Trophoblast cell (in vitro differentiated cells and primary cell): Measurements from ENCODE around the gene WRAP73.

Experiments used
- DNase-seq, 2 donors: peaks; one replicate each; pipeline ENCODE4 v3.0.0-alpha.2; 2016
- H2AFZ ChIP-seq: 2 replicates; pipeline ENCODE4 v1.6.1; 2013; ENCODE audit warnings: low read length, moderate library complexity, mild to moderate bottlenecking; ENCODE audit not compliant: insufficient read depth, poor library complexity
- H2AK5ac ChIP-seq: 2 replicates; pipeline ENCODE4 v1.6.1; 2013; ENCODE audit warnings: mild to moderate bottlenecking, low read length
- H2BK120ac ChIP-seq: 2 replicates; pipeline ENCODE4 v1.6.1; 2013; ENCODE audit warnings: low read length, mild to moderate bottlenecking, moderate library complexity; ENCODE audit not compliant: insufficient read depth, poor library complexity
- H2BK12ac ChIP-seq: 2 replicates; pipeline ENCODE4 v1.6.1; 2013; ENCODE audit warnings: mild to moderate bottlenecking, low read length, moderate library complexity
- H2BK5ac ChIP-seq: 2 replicates; pipeline ENCODE4 v1.6.1; 2013; ENCODE audit warnings: low read length, low read depth, moderate library complexity, mild to moderate bottlenecking; ENCODE audit not compliant: poor library complexity
- H3K14ac ChIP-seq: 2 replicates; pipeline ENCODE4 v1.6.1; 2013; ENCODE audit warnings: mild to moderate bottlenecking, low read length
- H3K18ac ChIP-seq: 2 replicates; pipeline ENCODE4 v1.6.1; 2013; ENCODE audit warnings: mild to moderate bottlenecking, low read length
- H3K23ac ChIP-seq: 2 replicates; pipeline ENCODE4 v1.6.1; 2013; ENCODE audit warnings: low read length
- H3K27ac ChIP-seq: 2 replicates; pipeline ENCODE4 v1.5.1; 2013; ENCODE audit warnings: low read depth, mild to moderate bottlenecking, inconsistent platforms, low read length, moderate library complexity
- H3K27me3 ChIP-seq: 2 replicates; pipeline ENCODE4 v1.6.1; 2013; ENCODE audit warnings: inconsistent platforms, mild to moderate bottlenecking, low read length, moderate library complexity; ENCODE audit not compliant: insufficient read depth
- H3K36me3 ChIP-seq, 2 experiments: 1 replicate in 1 of 2; 2 replicates in 1 of 2; pipeline ENCODE4 v1.6.1; 2013; ENCODE audit warnings: low read length in 2 of 2, mild to moderate bottlenecking in 2 of 2, moderate library complexity in 1 of 2; ENCODE audit not compliant: insufficient read depth in 2 of 2, control insufficient read depth in 1 of 2
- H3K4ac ChIP-seq: 2 replicates; pipeline ENCODE4 v1.6.1; 2013; ENCODE audit warnings: low read depth, mild to moderate bottlenecking, low read length, moderate library complexity
- H3K4me1 ChIP-seq, 2 experiments: 1 replicate in 1 of 2; 2 replicates in 1 of 2; pipeline ENCODE4 v1.6.1; 2013; ENCODE audit warnings: low read length in 2 of 2, mild to moderate bottlenecking in 2 of 2, moderate library complexity in 1 of 2; ENCODE audit not compliant: insufficient read depth in 2 of 2, control insufficient read depth in 1 of 2
- H3K4me2 ChIP-seq: 2 replicates; pipeline ENCODE4 v1.6.1; 2013; ENCODE audit warnings: inconsistent platforms, mild to moderate bottlenecking, low read length, moderate library complexity
- H3K4me3 ChIP-seq: 2 replicates; pipeline ENCODE4 v1.5.1; 2013; ENCODE audit warnings: mild to moderate bottlenecking, low read depth, low read length, inconsistent platforms
- H3K79me1 ChIP-seq: one replicate; pipeline ENCODE4 v1.6.1; 2013; ENCODE audit warnings: low read length
- H3K79me2 ChIP-seq: 2 replicates; pipeline ENCODE4 v1.6.1; 2013; ENCODE audit warnings: low read length, mild to moderate bottlenecking; ENCODE audit not compliant: control insufficient read depth, insufficient read depth, poor library complexity
- H3K9ac ChIP-seq: 2 replicates; pipeline ENCODE4 v1.6.1; 2013; ENCODE audit warnings: mild to moderate bottlenecking, low read length
- H3K9me3 ChIP-seq: 2 replicates; pipeline ENCODE4 v1.6.1; 2013; ENCODE audit warnings: low read depth, mild to moderate bottlenecking, control low read depth, inconsistent platforms, low read length; ENCODE audit not compliant: insufficient read depth
- H4K12ac ChIP-seq: 2 replicates; pipeline ENCODE4 v1.6.1; 2013; ENCODE audit warnings: low read depth, mild to moderate bottlenecking, low read length, moderate library complexity
- H4K8ac ChIP-seq: 2 replicates; pipeline ENCODE4 v1.6.1; 2013; ENCODE audit warnings: low read depth, mild to moderate bottlenecking, low read length, moderate library complexity
- H4K91ac ChIP-seq: one replicate; pipeline ENCODE4 v1.6.1; 2013; ENCODE audit warnings: low read depth, mild to moderate bottlenecking, low read length, moderate library complexity
- WGBS: extraction: QIAGEN DNeasy Blood & Tissue Kit; methylation state at CpG from one replicate; pipeline ENCODE4 v1.1.7; 2013; ENCODE audit warnings: missing lambda C conversion rate; ENCODE audit not compliant: insufficient read length, insufficient coverage; ENCODE audit errors: extremely low coverage; 5-methylcytosine and 5-hydroxymethylcytosine counted together

WRAP73 gene

GRCh38 chr1:3670823-3671265 is 20.9 kb upstream of the WRAP73 start:
- Histone ChIP-seq H3K4ac (no peak overlapping the region), H2AK5ac (no peak overlapping the region), H4K91ac (no peak overlapping the region), H3K9me3 (peaks cover 3% of the 10 kb centered on the region), H3K27ac (no peak overlapping the region), H3K4me3 (no peak overlapping the region), H2BK12ac (no peak overlapping the region), H3K9ac (no peak overlapping the region), H3K18ac (no peak overlapping the region), H3K36me3 (no peaks in the 10 kb centered on the region), H2BK120ac (no peak overlapping the region), H3K79me2 (no peaks in the 10 kb centered on the region), H4K12ac (no peak overlapping the region), H3K79me1 (no peaks in the 10 kb centered on the region), H3K4me1 (peaks cover 7 to 9% of the 10 kb centered on the region in 2 experiments), H3K27me3 (no peaks in the 10 kb centered on the region), H3K4me2 (no peak overlapping the region), H4K8ac (no peak overlapping the region), H3K23ac (no peak overlapping the region), H2AFZ (no peak overlapping the region), H3K14ac (no peak overlapping the region), H2BK5ac (no peak overlapping the region)
- no CpG with 5 or more reads among the region's 15 CpGs for WGBS
- no peak for DNase-seq

DNA sequence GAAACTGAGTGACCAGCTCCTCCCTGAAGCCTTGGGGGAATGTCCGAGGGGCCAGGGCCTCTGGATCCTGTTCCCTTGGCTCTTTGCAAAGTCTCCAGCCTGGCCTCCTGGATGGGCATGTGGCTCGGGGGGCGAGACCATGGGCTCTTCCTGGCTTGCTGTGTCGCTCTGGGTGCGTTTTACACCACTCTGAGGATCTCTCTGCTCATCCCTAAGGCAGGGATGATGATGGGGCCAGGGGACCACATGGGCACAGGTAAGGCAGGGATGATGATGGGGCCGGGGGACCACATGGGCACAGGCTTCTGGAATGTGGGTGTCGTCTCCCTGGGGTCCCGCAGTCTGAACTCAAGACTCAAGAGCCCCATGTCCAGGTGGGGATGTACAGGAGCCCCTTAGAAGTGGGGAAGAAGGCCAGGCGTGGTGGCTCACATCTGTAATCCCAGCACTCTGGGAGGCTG is 20.1 kb upstream of the WRAP73 start:
- no peak overlapping the region for H3K9ac ChIP-seq
- no peak overlapping the region for H4K12ac ChIP-seq
- H2AK5ac ChIP-seq: no peak overlapping the region
- H3K4me1 ChIP-seq: peaks cover 7 to 9% of the 10 kb centered on the region in 2 experiments
- no peak overlapping the region for H3K23ac ChIP-seq
- H3K79me1 ChIP-seq: no peaks in the 10 kb centered on the region
- H2BK12ac ChIP-seq: no peak overlapping the region
- no peak overlapping the region for H3K4me2 ChIP-seq
- H3K14ac ChIP-seq: no peak overlapping the region
- H2AFZ ChIP-seq: no peak overlapping the region
- H3K4ac ChIP-seq: no peak overlapping the region
- peaks cover 3% of the 10 kb centered on the region for H3K9me3 ChIP-seq
- no peaks in the 10 kb centered on the region for H3K79me2 ChIP-seq
- no peak overlapping the region for H3K18ac ChIP-seq
- no peak overlapping the region for H4K8ac ChIP-seq
- H4K91ac ChIP-seq: no peak overlapping the region
- H3K27ac ChIP-seq: no peak overlapping the region
- DNase-seq: no peak
- no CpG with 5 or more reads among the region's 9 CpGs for WGBS
- no peaks in the 10 kb centered on the region for H3K27me3 ChIP-seq
- H2BK120ac ChIP-seq: no peak overlapping the region
- no peaks in the 10 kb centered on the region for H3K36me3 ChIP-seq
- H3K4me3 ChIP-seq: no peak overlapping the region
- no peak overlapping the region for H2BK5ac ChIP-seq

GRCh38 chr1:3669421-3669821 is 19.5 kb upstream of the WRAP73 start:
- Histone ChIP-seq H2AK5ac (no peak overlapping the region), H2BK12ac (no peak overlapping the region), H3K4me1 (peaks cover 4 to 7% of the 10 kb centered on the region in 2 experiments), H4K8ac (no peak overlapping the region), H4K91ac (no peak overlapping the region), H3K14ac (no peak overlapping the region), H3K23ac (no peak overlapping the region), H4K12ac (no peak overlapping the region), H3K27ac (no peak overlapping the region), H3K36me3 (no peaks in the 10 kb centered on the region), H2AFZ (no peak overlapping the region), H3K4ac (no peak overlapping the region), H3K4me3 (no peak overlapping the region), H3K27me3 (no peaks in the 10 kb centered on the region), H2BK5ac (no peak overlapping the region), H2BK120ac (no peak overlapping the region), H3K79me1 (no peaks in the 10 kb centered on the region), H3K79me2 (no peaks in the 10 kb centered on the region), H3K18ac (no peak overlapping the region), H3K4me2 (no peak overlapping the region), H3K9ac (no peak overlapping the region), H3K9me3 (peaks cover 3% of the 10 kb centered on the region)
- peak in 1 of 2 donors; percentile 45 for DNase-seq
- no CpG with 5 or more reads among the region's 14 CpGs for WGBS

- no peak overlapping the region for H3K14ac ChIP-seq
- no peak overlapping the region for H4K91ac ChIP-seq
- no peak overlapping the region for H3K4ac ChIP-seq
- no peak overlapping the region for H3K27ac ChIP-seq
- no peak overlapping the region for H4K12ac ChIP-seq
- H3K4me2 ChIP-seq: no peak overlapping the region
- no peak overlapping the region for H2BK12ac ChIP-seq
- H3K23ac ChIP-seq: no peak overlapping the region
- no peak overlapping the region for H3K9ac ChIP-seq
- H3K4me1 ChIP-seq: peaks cover 2 to 5% of the 10 kb centered on the region in 2 experiments
- H2BK5ac ChIP-seq: no peak overlapping the region
- no peaks in the 10 kb centered on the region for H3K27me3 ChIP-seq
- no CpG with 5 or more reads among the region's 30 CpGs for WGBS
- no peak overlapping the region for H3K18ac ChIP-seq
- no peak overlapping the region for H3K4me3 ChIP-seq
- no peak overlapping the region for H4K8ac ChIP-seq
- H3K9me3 ChIP-seq: peaks cover 3% of the 10 kb centered on the region
- H2BK120ac ChIP-seq: no peak overlapping the region
- H2AK5ac ChIP-seq: no peak overlapping the region
- H3K79me1 ChIP-seq: no peaks in the 10 kb centered on the region
- peak; percentile 96 to 98 for DNase-seq
- H2AFZ ChIP-seq: no peak overlapping the region
- H3K79me2 ChIP-seq: no peaks in the 10 kb centered on the region
- no peaks in the 10 kb centered on the region for H3K36me3 ChIP-seq
These were observed 18.8 kb upstream of the WRAP73 start for GRCh38 chr1:3668585-3669300.
